Activated naive CD4-positive, alpha-beta T cell treated with anti-CD3 and anti-CD28 coated beads, Interleukin-2, amount 50 U/mL, for 24 hours (primary cell): ENCODE data around the gene SHC4.

Source experiments
- H3K27ac Mint-ChIP-seq: one replicate; pipeline ENCODE4 v1.8.0; 2021; ENCODE audit warnings: mild to moderate bottlenecking, mixed read lengths
- H3K27me3 Mint-ChIP-seq: one replicate; pipeline ENCODE4 v1.8.0; 2021; ENCODE audit warnings: mixed read lengths
- H3K36me3 Mint-ChIP-seq: one replicate; pipeline ENCODE4 v1.8.0; 2021; ENCODE audit warnings: mixed read lengths
- H3K4me1 Mint-ChIP-seq: one replicate; pipeline ENCODE4 v1.8.0; 2021; ENCODE audit warnings: mixed read lengths
- H3K4me3 Mint-ChIP-seq: one replicate; pipeline ENCODE4 v1.8.0; 2021; ENCODE audit warnings: mild to moderate bottlenecking, mixed read lengths
- H3K9me3 Mint-ChIP-seq: one replicate; pipeline ENCODE4 v1.8.0; 2021; ENCODE audit warnings: mixed read lengths

Gene SHC4

DNA sequence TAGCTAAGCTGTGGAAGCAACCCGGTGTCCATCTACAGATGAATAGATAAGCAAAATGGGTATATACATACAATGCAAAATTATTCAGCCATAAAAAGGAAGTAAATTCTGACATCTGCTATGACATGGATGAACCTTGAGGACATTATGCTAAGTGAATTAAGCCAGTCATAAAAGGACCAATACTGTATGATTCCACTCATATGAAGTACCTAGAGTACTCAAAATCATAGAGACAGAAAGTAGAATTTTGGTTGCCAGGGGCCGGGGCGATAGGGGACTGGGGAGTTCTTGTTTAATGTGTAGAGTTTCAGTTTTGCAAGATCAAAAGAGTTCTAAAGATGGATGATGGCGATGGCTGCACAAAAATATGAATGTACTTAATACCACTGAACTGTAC lies 75.5 kb downstream of the SHC4 start:
- no peak overlapping the region for H3K4me3 Mint-ChIP-seq
- H3K27me3 Mint-ChIP-seq: peaks cover 13% of the 10 kb centered on the region
- H3K36me3 Mint-ChIP-seq: no peaks in the 10 kb centered on the region
- H3K4me1 Mint-ChIP-seq: no peaks in the 10 kb centered on the region
- H3K27ac Mint-ChIP-seq: no peak overlapping the region
- H3K9me3 Mint-ChIP-seq: no peaks in the 10 kb centered on the region

DNA sequence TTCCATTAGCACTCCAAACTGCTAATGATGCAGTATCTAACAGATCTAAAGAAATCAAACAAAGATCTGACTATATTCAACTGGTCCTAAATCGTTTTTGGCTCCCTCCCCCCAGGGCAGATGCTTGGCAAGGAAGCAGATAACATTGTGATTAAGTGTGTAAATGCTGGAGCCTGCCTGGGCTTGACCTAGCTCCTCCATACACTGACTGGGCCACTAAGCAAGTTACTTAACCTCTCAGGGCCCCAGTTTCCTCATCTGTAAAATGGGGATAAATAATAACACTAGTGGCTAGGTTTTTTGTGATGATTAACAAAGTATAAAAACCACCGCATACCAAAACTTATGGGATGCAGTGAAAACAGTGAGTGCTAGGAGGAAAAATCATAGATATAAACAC lies 76.6 kb downstream of the SHC4 start:
- Mint-ChIP-seq H3K9me3 (no peaks in the 10 kb centered on the region), H3K36me3 (no peaks in the 10 kb centered on the region), H3K27ac (no peak overlapping the region), H3K27me3 (peaks cover 14% of the 10 kb centered on the region), H3K4me1 (no peaks in the 10 kb centered on the region), H3K4me3 (no peak overlapping the region)

- H3K9me3 Mint-ChIP-seq: peaks cover under 1% of the 10 kb centered on the region
- peaks cover 1% of the 10 kb centered on the region for H3K36me3 Mint-ChIP-seq
- H3K4me3 Mint-ChIP-seq: no peak overlapping the region
- H3K27me3 Mint-ChIP-seq: peaks cover 14% of the 10 kb centered on the region
- no peak overlapping the region for H3K27ac Mint-ChIP-seq
- peaks cover 10% of the 10 kb centered on the region for H3K4me1 Mint-ChIP-seq
Measured at GRCh38 chr15:48883699-48884098, 80.0 kb downstream of the SHC4 start.

DNA sequence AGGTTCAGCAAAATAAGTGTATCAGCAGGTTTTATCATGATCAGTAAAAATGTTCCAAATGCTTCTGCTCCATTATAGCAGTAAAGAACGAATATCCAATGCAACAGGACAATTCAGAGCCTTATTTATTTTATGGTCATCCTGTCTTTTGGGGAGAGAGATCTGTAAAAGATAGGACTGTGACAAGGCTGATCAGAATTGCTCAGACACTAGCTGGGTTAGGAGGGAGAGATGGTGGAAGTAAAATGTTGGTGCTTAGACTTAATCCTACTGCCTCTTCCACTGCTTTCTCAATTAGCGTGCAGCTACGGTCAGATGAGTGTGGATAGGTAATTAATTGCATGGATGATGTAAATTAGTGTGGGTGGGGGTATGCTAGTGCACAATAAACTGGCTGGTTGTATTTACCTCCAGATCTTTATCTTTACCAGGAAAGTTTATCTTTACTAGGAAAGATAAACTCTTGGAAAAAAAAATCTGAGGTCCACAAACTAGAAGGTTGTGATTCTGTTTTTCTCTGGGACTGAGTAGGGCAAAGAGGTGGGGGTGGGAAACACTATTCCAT lies 83.6 kb downstream of the SHC4 start:
- Mint-ChIP-seq H3K27me3 (peaks cover 8% of the 10 kb centered on the region), H3K9me3 (peaks cover 8% of the 10 kb centered on the region), H3K27ac (no peak overlapping the region), H3K4me1 (peaks cover 22% of the 10 kb centered on the region), H3K4me3 (peak overlapping the region; percentile 72), H3K36me3 (peaks cover 10% of the 10 kb centered on the region)

DNA sequence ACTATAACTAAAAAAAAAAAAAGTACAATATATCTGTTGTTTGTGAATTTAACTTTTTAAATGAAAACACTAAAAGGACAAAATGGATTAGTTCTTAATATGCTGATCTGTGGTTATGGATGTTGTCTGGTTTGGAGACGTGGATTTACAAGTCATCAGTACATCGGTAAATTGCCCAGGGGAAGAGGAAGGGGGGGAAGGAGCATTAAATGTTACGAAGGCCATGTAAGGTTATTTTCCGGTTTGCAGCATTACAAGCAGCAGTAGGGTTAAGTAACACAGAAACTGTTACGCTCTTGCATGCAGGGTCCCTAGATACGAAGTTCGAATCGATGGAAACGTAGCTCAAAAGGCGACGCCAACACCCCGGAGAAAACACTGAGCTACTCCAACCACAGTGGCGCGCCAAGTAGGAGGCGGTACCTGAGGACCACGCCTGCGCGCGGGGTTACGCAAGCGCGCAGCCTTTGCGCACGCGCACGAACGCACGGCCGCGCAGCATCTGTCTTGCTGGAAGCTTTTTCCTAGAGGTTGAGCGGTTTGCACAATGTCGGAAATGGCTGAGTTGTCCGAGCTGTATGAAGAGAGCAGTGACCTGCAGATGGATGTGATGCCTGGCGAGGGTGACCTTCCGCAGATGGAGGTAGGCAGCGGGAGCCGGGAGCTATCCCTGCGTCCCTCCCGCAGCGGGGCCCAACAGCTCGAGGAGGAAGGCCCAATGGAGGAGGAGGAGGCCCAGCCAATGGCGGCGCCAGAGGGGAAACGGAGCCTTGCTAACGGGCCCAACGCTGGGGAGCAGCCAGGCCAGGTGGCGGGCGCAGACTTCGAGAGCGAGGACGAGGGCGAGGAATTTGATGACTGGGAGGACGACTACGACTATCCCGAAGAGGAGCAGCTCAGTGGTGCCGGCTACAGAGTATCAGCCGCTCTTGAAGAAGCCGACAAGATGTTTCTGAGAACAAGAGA lies 85.8 kb downstream of the SHC4 start, which contains the start of gene EID1:
Gene EID1 (plus strand): TSS at position 505 of the 966 bp plus-strand sequence. CDS start 43 bp downstream, at position 548.
- Mint-ChIP-seq H3K27me3 (peaks cover 9% of the 10 kb centered on the region), H3K27ac (peak within 1 kb of the TSS; percentile 93), H3K9me3 (peaks cover 8% of the 10 kb centered on the region), H3K36me3 (peaks cover 10% of the 10 kb centered on the region), H3K4me3 (peak within 1 kb of the TSS; percentile 99), H3K4me1 (peaks cover 22% of the 10 kb centered on the region)

GRCh38 chr15:48876057-48876456 lies 87.7 kb downstream of the SHC4 start:
- no peak overlapping the region for H3K27ac Mint-ChIP-seq
- H3K36me3 Mint-ChIP-seq: peaks cover 10% of the 10 kb centered on the region
- peaks cover 22% of the 10 kb centered on the region for H3K4me1 Mint-ChIP-seq
- no peak overlapping the region for H3K4me3 Mint-ChIP-seq
- peaks cover 20% of the 10 kb centered on the region for H3K27me3 Mint-ChIP-seq
- peaks cover 8% of the 10 kb centered on the region for H3K9me3 Mint-ChIP-seq

GRCh38 chr15:48875241-48875960 lies 88.3 kb downstream of the SHC4 start:
- Mint-ChIP-seq H3K36me3 (peaks cover 10% of the 10 kb centered on the region), H3K4me3 (no peak overlapping the region), H3K9me3 (peaks cover 8% of the 10 kb centered on the region), H3K27me3 (peaks cover 24% of the 10 kb centered on the region), H3K27ac (no peak overlapping the region), H3K4me1 (peaks cover 22% of the 10 kb centered on the region)

GRCh38 chr15:48872632-48873031 lies 91.1 kb downstream of the SHC4 start:
- Mint-ChIP-seq H3K4me1 (peaks cover under 1% of the 10 kb centered on the region), H3K9me3 (no peaks in the 10 kb centered on the region), H3K36me3 (no peaks in the 10 kb centered on the region), H3K27ac (no peak overlapping the region), H3K27me3 (peaks cover 32% of the 10 kb centered on the region), H3K4me3 (no peak overlapping the region)

GRCh38 chr15:48871542-48871941 lies 92.2 kb downstream of the SHC4 start:
- Mint-ChIP-seq H3K4me1 (no peaks in the 10 kb centered on the region), H3K36me3 (no peaks in the 10 kb centered on the region), H3K9me3 (no peaks in the 10 kb centered on the region), H3K27me3 (peaks cover 32% of the 10 kb centered on the region), H3K4me3 (no peak overlapping the region), H3K27ac (no peak overlapping the region)

DNA sequence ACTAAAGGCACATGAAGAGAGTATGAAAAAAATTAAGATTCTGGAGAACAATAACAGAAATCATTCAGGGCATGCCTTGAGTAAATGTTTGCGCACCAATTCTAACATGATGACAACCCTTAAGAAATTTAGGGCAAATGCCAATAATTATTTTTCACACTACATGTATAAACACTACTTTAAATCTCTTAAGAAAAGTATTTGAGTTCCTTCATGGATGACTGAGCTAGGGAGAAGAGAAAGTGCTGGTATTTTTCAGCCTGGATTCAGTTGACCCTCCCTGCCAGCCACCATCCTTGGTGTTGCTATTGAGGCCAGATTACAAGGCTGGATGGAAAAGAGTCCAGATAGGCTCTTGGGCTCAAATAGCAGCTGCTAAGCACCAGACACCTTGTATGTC lies 93.8 kb downstream of the SHC4 start:
- Mint-ChIP-seq H3K36me3 (no peaks in the 10 kb centered on the region), H3K4me1 (no peaks in the 10 kb centered on the region), H3K27ac (no peak overlapping the region), H3K9me3 (no peaks in the 10 kb centered on the region), H3K4me3 (no peak overlapping the region), H3K27me3 (peaks cover 33% of the 10 kb centered on the region)

DNA sequence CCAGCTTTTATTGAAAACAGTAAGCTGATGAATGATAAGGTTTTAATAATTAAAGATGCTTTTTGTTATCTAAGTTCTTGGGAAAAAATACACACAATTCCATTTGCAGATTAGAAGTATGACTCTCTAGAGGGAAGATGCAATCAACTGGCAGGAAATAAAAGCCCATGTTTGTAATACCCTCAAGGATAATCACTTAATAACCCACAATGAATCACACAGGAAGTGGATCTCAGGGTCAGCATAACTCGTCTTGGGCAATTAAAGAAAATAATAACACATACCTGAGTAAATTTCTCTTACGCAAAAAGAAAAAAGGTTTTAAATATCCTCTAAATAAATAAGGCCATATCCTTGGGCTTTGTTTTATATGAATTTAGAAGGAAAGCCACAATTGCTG lies 95.2 kb downstream of the SHC4 start:
- Mint-ChIP-seq H3K27me3 (peaks cover 30% of the 10 kb centered on the region), H3K36me3 (no peaks in the 10 kb centered on the region), H3K27ac (no peak overlapping the region), H3K9me3 (no peaks in the 10 kb centered on the region), H3K4me3 (no peak overlapping the region), H3K4me1 (no peaks in the 10 kb centered on the region)

GRCh38 chr15:48868023-48868422 lies 95.7 kb downstream of the SHC4 start:
- Mint-ChIP-seq H3K4me3 (no peak overlapping the region), H3K27ac (peak overlapping the region; percentile 24), H3K4me1 (no peaks in the 10 kb centered on the region), H3K36me3 (no peaks in the 10 kb centered on the region), H3K27me3 (peaks cover 27% of the 10 kb centered on the region), H3K9me3 (no peaks in the 10 kb centered on the region)

GRCh38 chr15:48866141-48866563 lies 97.6 kb downstream of the SHC4 start:
- H3K27ac Mint-ChIP-seq: no peak overlapping the region
- H3K27me3 Mint-ChIP-seq: peaks cover 16% of the 10 kb centered on the region
- H3K4me1 Mint-ChIP-seq: peaks cover 4% of the 10 kb centered on the region
- no peak overlapping the region for H3K4me3 Mint-ChIP-seq
- no peaks in the 10 kb centered on the region for H3K36me3 Mint-ChIP-seq
- H3K9me3 Mint-ChIP-seq: no peaks in the 10 kb centered on the region

GRCh38 chr15:48865370-48866079 lies 98.2 kb downstream of the SHC4 start:
- no peaks in the 10 kb centered on the region for H3K36me3 Mint-ChIP-seq
- peaks cover 11% of the 10 kb centered on the region for H3K27me3 Mint-ChIP-seq
- no peaks in the 10 kb centered on the region for H3K9me3 Mint-ChIP-seq
- no peak overlapping the region for H3K4me3 Mint-ChIP-seq
- H3K4me1 Mint-ChIP-seq: peaks cover 4% of the 10 kb centered on the region
- H3K27ac Mint-ChIP-seq: no peak overlapping the region

- Mint-ChIP-seq H3K4me3 (no peak overlapping the region), H3K36me3 (no peaks in the 10 kb centered on the region), H3K4me1 (peaks cover 4% of the 10 kb centered on the region), H3K27me3 (peaks cover 4% of the 10 kb centered on the region), H3K9me3 (no peaks in the 10 kb centered on the region), H3K27ac (no peak overlapping the region)
Measured at GRCh38 chr15:48862705-48863104, 101.0 kb downstream of the SHC4 start.
